HT-29 (cell line): ENCODE results near the gene SIPA1L3. TPM values are rescaled to one million over a fixed set of nuclear protein-coding genes. Genes with fewer than 3 reads are reported as not detected.

Source experiments
- DNase-seq: peaks from one replicate; pipeline ENCODE4 v3.0.0-alpha.2; 2015; ENCODE audit warnings: low spot score
- total RNA-seq: library from RNA; depleted of rRNA; stranded (reverse); fragments of >200 nt; shearing (Covaris generic); gene quantifications from 2 replicates; pipeline ENCODE4 v1.2.3, GENCODE V29; 2014

The SIPA1L3 gene
- total RNA-seq, 1 experiment from 2014 or later = 98.5 TPM

DNA sequence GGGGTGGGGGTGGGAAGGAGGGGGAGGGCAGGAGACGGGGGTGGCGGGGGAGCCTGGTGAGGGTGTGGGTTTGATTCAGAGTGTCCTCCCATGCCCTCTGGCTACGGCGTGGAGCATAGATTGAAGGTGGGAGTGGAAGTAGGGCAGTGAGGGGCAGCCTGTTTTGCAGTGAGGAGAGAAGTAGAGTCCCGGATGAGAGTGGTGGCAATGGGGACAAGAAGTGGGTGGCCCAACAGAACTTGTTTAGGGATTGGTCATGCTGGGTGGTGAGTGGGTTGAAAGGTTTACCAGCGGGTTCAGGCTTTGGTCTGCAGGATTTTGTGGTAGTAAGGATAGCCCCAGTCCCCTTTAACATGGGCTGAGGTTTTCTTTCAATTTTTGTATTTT lies 35.5 kb downstream of the SIPA1L3 start:
- DNase-seq = no peak

DNA sequence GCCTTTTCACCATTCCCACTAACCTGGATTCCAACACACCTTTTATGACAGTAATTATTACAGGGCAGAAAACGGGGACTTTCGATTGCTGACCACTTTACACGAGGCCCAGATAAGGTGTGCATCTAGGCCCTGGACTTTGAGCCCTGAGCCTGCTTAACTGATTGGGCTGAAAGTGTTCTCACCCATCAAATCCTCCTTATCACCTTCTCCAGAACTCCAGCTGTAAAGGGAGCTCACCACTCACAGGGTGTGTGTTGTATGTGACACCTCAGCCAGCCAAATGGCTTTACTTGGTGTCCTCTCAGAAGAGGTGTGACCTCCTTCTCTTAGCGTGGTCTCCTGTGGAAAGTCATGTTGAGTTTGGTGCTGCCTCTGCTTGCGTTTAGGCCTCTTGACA lies 36.5 kb downstream of the SIPA1L3 start:
- no peak for DNase-seq

- no peak for DNase-seq
Observed at GRCh38 chr19:37946132-37946531, 39.1 kb downstream of the SIPA1L3 start.

- DNase-seq = no peak
Observed at GRCh38 chr19:37947778-37948177, 40.8 kb downstream of the SIPA1L3 start.

- DNase-seq = no peak
Observed at GRCh38 chr19:37948362-37948761, 41.4 kb downstream of the SIPA1L3 start.

GRCh38 chr19:37950471-37951175 lies 43.6 kb downstream of the SIPA1L3 start:
- DNase-seq = no peak

DNA sequence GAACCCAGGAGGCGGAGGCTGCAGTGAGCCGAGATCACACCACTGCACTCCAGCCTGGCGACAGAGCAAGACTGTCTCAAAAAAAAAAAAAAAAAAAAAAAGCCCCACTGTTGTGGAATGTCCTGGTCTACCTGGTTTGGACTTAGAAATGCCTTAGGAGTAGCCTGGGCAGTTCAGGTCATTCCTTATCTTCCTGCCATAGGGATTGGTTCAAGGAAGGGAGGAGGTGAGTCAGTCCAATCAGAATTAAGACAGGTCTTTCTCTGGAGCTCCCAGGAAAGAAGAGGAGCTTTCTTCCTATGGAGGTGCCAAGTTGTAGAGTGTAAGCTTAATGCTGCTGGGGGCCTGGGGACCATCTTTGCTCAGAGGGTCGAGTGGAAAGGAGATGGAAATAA lies 44.8 kb downstream of the SIPA1L3 start:
- DNase-seq = no peak

GRCh38 chr19:37953171-37953917 lies 46.3 kb downstream of the SIPA1L3 start:
- no peak for DNase-seq

DNA sequence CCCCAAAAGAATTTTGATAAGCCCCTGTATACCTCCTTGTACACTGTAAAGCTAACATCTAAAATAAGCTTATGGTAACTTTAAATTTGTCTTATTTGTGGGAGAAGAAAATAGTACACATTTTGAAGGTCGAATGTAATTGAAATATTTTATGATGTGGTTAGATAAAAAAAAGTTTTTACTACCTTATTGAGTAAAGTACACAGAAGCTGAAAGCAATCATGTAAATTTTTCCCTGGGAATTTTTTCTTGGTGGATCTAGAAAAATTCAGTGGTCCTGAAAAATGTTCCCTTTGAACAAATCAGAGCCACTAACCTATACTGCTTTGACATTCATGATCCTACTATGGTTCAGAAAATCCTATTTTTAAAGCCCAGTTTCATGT lies 46.9 kb downstream of the SIPA1L3 start:
- no peak for DNase-seq

DNA sequence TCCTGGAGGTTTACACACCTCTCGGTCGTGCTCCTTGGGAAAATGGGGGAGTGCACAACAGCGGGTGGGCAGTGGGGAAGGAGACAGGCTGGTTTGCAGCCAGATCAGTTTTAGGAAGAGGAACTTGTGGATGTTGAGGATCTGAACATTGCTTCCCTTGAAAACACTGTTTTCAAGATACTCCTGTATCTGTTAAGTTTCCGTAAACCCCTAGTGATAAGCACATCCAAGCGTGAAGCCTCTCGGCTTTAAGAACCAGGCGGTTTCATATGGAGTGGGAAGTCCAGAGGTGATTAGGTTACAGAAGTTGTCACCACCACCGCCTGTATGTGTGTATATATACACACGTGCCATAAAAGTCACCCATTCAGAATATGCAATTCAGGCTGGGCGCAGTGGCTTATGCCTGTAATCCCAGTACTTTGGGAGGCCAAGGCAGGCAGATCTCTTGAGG lies 47.4 kb downstream of the SIPA1L3 start:
- no peak for DNase-seq

DNA sequence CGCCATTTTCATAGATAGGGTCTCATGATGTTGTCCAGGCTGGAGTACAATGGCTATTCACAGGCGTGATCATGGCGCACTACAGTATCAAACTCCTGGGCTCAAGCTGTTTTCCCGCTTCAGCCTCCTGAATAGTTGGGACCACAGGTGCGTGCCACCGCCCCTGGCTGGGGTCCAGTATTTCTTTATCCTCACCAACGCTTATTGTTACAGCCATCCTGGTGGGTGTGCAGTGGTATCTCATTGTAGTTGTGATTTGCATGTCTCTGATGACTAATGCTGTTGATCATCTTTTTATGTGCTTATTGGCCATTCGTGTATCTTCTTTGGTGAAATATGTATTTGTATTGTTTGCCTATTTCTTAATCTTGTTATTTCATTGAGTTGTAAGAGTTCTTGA lies 49.0 kb downstream of the SIPA1L3 start:
- no peak for DNase-seq

- DNase-seq = no peak
Observed at GRCh38 chr19:37957176-37957575, 50.2 kb downstream of the SIPA1L3 start.

DNA sequence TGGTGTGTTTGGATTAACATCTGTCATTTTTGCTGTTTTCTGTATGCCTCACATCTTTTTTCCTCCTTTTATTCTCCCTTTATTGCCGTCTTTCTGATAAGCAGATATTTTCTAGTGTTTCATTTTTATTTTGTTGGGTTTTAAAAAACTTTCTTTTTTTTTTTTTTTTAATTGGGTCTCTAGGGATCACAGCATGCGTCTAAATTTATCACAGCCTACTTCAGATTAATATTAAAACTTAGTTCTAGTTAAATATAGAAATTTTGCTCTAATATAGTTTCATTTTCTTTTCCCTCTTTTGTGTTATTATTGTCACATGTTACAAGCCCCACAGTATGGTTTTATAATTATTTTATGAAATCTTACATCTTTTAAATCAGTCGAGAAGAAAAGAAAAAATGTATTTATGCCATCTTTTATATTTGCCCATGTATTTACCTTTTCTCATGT lies 52.7 kb downstream of the SIPA1L3 start:
- DNase-seq = no peak

GRCh38 chr19:37961198-37961597 lies 54.2 kb downstream of the SIPA1L3 start:
- no peak for DNase-seq

DNA sequence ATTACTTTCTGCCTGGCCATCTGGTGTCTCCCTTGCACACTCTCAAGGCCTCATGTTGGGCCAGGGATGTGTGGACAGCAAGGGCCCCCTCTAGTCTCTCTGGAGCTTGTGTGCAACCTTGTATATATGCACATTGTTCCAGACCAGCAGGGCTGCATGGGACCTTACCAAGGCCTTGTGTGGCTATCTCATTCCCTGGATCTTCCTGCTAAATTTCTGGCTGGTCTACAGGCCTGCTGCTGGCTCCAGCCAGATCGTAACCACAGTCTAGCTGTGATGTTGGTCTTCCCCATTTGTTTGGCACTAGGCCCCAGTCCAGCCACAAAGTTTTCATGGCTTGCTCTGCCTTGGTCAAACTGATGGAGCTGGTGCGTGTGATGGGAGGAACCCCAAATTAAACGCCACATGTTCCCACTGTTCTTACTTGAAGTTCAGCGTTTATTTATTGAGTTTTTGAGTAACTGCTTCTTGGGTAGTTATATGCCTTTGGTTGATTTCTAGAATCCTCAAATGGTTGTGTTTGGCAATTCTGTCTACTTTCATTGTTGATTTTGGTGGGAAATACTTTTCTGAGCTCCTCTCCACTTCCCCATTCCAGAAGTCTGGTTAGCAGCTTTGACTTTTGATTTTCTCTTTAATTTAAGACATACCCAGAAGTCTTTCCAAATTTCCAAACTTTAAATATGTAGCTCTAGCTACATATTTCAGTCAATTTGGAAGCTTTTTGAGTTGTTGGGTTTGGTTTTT lies 56.4 kb downstream of the SIPA1L3 start:
- DNase-seq = no peak

- no peak for DNase-seq
Observed at GRCh38 chr19:37964109-37964508, 57.1 kb downstream of the SIPA1L3 start.

DNA sequence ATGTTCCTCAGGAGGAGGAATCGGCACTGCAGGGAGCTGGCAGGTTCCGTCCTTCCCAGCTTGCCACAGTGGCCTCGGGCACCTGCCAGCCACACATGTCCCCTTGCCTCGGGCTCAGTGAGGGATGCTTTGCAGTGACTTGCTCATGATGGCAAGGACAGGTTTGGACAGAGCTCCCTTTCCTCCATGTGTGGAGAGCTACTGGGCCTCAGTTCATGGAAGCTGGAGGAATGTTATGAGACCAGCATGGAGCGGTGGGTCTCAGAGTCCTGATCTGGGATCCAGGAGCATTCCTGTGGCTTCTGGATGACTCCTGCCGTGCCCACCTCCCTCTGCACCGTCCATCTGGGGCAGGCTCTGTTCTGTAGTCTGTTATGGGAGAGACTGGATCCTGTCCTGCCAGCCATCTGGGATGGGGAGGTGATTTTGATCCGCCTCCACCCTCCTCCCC lies 59.2 kb downstream of the SIPA1L3 start:
- DNase-seq = no peak

GRCh38 chr19:37966662-37967231 lies 59.7 kb downstream of the SIPA1L3 start:
- DNase-seq = no peak

DNA sequence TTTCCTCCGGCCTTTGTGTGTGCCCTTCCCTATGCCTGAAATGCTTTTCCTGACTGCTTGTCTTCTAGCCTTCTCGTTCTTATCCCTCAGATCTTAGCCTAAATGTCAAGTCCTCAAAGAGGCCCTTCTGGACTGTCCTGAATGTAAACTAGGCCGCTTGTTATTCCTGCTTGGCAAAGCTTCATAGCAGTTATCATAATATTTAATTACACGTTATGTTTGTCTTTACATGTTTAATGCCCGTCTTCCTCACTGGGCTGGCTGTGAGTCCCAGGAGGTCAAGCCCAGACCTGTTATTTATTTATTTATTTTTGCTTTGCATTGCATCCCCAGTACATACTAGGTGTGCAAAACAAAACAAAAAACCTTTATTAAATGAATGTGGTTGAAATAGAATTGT lies 62.7 kb downstream of the SIPA1L3 start:
- DNase-seq = no peak

DNA sequence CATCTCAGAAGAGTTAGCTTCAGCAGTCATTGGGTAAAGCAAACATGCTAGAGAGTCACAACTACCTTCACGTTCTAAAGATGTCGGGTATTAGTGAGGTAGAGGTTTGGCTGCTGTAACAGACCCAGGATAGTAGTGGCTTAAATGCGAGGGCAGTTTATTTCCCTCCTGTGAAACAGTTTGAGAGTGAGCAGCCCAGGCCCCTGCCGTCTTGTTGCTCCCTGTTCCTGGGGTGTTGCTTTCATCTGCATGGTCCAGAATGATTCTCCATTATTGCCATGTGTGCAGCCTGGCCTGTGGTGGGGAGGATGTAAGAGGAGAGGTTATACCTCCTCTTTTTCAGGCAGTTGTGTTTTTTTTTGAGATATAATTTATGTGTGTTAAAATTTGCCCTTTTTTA lies 63.7 kb downstream of the SIPA1L3 start:
- DNase-seq = no peak

DNA sequence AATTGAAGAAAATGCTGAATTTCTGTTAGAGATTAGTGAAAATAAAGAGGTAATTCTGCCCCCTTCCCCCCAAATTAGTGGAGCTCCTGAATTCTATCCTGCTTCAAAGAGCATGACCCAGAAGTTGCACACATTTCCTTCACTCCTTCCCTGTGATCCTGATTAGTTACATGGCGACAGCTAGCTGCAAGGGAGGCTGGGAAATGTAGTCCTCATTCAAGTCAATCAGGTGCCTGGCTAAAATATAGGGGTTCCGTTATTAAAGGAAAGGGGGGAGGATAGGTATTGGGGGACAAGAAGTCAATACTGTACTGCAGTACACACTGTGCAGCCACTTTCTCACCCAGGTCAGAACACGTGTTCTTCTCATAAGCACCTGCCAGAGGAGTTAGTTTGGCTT lies 65.8 kb downstream of the SIPA1L3 start:
- DNase-seq = no peak

GRCh38 chr19:37973666-37974065 lies 66.7 kb downstream of the SIPA1L3 start:
- no peak for DNase-seq
